ENCODE results near the gene F13B.

The F13B gene

DNA sequence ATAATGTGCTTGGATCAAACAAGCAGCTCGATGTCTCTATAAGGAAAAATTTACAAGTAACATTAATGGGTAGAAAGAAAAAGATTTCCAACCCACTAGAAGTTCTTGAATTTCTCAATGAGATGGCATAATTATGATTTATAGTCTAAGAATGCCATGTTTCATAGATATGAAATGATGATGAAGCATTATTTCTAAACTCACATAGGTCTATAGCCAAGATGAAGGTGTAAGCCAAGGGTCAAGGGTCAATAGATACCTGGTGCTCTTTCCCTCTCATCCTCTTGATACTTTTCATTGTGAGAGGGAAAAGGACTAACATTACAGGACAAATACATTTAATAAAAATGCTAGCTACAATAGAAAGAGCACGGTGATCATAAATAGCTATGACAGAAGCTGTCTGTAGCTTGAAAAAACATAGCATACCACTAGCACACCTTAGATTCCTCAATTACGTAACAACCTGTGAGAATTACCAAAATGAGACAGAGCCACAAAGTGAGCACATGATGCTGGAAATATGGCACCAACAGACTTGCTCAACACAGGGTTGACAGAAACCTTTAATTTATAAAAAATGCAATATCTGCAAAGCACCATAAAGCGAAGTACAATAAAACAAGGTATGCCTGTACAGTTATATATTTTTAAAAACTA lies 26.3 kb upstream of the F13B start:
- TF ChIP-seq, protein P1, sequence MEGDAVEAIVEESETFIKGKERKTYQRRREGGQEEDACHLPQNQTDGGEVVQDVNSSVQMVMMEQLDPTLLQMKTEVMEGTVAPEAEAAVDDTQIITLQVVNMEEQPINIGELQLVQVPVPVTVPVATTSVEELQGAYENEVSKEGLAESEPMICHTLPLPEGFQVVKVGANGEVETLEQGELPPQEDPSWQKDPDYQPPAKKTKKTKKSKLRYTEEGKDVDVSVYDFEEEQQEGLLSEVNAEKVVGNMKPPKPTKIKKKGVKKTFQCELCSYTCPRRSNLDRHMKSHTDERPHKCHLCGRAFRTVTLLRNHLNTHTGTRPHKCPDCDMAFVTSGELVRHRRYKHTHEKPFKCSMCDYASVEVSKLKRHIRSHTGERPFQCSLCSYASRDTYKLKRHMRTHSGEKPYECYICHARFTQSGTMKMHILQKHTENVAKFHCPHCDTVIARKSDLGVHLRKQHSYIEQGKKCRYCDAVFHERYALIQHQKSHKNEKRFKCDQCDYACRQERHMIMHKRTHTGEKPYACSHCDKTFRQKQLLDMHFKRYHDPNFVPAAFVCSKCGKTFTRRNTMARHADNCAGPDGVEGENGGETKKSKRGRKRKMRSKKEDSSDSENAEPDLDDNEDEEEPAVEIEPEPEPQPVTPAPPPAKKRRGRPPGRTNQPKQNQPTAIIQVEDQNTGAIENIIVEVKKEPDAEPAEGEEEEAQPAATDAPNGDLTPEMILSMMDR (IDR thresholded peaks at IDR 0.05; ENCODE audit: low read depth, low read length): no peak
- no peak for TF ChIP-seq EZH2phosphoT487 (IDR thresholded peaks at IDR 0.05; ENCODE audit: low read depth)
- Histone ChIP-seq H3K27me3 (ENCODE audit: low read depth, low read length) (no peaks in the 10 kb centered on the region), H3K4me1 (ENCODE audit: low read length) (peaks cover 7% of the 10 kb centered on the region), H3K9ac (ENCODE audit: low read length) (no peak overlapping the region), H3K27ac (ENCODE audit: low read length) (no peak overlapping the region), H2AFZ (ENCODE audit: low read depth, low read length) (no peak overlapping the region), H3K4me3 (ENCODE audit: low read length) (no peak overlapping the region), H3K79me2 (ENCODE audit: low read length) (no peaks in the 10 kb centered on the region), H3K36me3 (replicated peaks; ENCODE audit: low read depth, low read length) (peaks cover 48% of the 10 kb centered on the region), H3K9me3 (ENCODE audit: insufficient read depth, low read length) (no peaks in the 10 kb centered on the region), H4K20me1 (ENCODE audit: insufficient read depth, low read length) (no peaks in the 10 kb centered on the region), H3K4me2 (ENCODE audit: low read length) (no peak overlapping the region)

DNA sequence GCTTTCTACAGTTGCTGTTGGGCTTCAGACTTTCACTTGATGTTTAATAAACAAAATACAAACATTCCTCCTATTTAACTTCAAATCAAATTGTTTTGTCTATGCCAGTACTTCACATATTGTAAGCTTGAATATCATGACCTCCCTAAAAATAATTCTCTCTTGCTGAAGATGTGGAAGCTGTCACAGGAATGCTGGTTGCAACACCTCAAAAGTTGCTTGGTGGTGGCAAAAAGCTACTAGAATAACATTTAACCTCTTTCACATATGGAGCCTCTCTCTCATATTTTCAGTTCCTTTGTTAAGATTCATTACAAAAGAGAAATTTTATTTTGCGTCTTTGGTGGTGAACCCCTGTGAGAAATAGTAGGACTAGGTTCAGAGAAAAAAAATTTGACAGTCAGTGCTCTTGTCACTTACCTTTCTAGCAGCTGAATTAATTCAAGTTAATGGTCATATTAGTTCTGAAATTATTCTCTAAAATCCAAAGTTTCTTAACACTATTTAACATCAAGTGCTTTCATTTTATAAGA lies 25.5 kb upstream of the F13B start:
- H4K20me1 ChIP-seq (ENCODE audit: insufficient read depth, low read length): no peaks in the 10 kb centered on the region
- no peak overlapping the region for H3K27ac ChIP-seq (ENCODE audit: low read length)
- H2AFZ ChIP-seq (ENCODE audit: low read depth, low read length): no peak overlapping the region
- no peak overlapping the region for H3K4me3 ChIP-seq (ENCODE audit: low read length)
- H3K27me3 ChIP-seq (ENCODE audit: low read depth, low read length): no peaks in the 10 kb centered on the region
- peaks cover 7% of the 10 kb centered on the region for H3K4me1 ChIP-seq (ENCODE audit: low read length)
- H3K36me3 ChIP-seq (replicated peaks; ENCODE audit: low read depth, low read length): peaks cover 56% of the 10 kb centered on the region
- TF ChIP-seq, protein P1 (IDR thresholded peaks at IDR 0.05; ENCODE audit: low read depth, low read length): no peak
- no peak for TF ChIP-seq EZH2phosphoT487 (IDR thresholded peaks at IDR 0.05; ENCODE audit: low read depth)
- H3K9me3 ChIP-seq (ENCODE audit: insufficient read depth, low read length): no peaks in the 10 kb centered on the region
- H3K9ac ChIP-seq (ENCODE audit: low read length): no peak overlapping the region
- H3K4me2 ChIP-seq (ENCODE audit: low read length): no peak overlapping the region
- no peaks in the 10 kb centered on the region for H3K79me2 ChIP-seq (ENCODE audit: low read length)

DNA sequence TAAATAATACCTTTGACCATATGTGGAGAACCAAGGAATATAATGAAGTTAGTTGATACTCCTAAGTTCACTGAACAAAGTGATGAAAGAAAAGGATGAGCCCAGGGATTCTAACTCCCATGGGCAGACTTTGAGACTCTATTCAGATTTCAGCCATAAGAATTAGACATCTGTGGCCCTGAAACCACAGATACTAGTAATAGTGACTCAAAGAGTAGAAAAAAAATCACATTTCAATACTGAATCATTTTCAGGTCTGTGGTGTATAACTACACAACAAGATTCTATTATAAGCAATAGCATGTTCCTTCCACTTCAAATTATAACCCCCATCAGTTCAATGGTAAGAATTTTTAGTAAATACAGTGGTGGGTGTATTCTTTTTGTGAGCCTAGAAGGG lies 16.4 kb upstream of the F13B start:
- H3K4me1 ChIP-seq (ENCODE audit: low read length): no peaks in the 10 kb centered on the region
- no peak overlapping the region for H3K27ac ChIP-seq (ENCODE audit: low read length)
- TF ChIP-seq EZH2phosphoT487 (IDR thresholded peaks at IDR 0.05; ENCODE audit: low read depth): no peak
- TF ChIP-seq, protein P1 (IDR thresholded peaks at IDR 0.05; ENCODE audit: low read depth, low read length): no peak
- H3K9ac ChIP-seq (ENCODE audit: low read length): no peak overlapping the region
- peaks cover 73% of the 10 kb centered on the region for H3K36me3 ChIP-seq (replicated peaks; ENCODE audit: low read depth, low read length)
- no peaks in the 10 kb centered on the region for H3K27me3 ChIP-seq (ENCODE audit: low read depth, low read length)
- H2AFZ ChIP-seq (ENCODE audit: low read depth, low read length): no peak overlapping the region
- no peak overlapping the region for H3K4me3 ChIP-seq (ENCODE audit: low read length)
- H3K4me2 ChIP-seq (ENCODE audit: low read length): no peak overlapping the region
- peaks cover 10% of the 10 kb centered on the region; the same call in 1 of the 2 replicates for H3K9me3 ChIP-seq (ENCODE audit: insufficient read depth, low read length)
- no peaks in the 10 kb centered on the region for H3K79me2 ChIP-seq (ENCODE audit: low read length)
- no peaks in the 10 kb centered on the region for H4K20me1 ChIP-seq (ENCODE audit: insufficient read depth, low read length)

DNA sequence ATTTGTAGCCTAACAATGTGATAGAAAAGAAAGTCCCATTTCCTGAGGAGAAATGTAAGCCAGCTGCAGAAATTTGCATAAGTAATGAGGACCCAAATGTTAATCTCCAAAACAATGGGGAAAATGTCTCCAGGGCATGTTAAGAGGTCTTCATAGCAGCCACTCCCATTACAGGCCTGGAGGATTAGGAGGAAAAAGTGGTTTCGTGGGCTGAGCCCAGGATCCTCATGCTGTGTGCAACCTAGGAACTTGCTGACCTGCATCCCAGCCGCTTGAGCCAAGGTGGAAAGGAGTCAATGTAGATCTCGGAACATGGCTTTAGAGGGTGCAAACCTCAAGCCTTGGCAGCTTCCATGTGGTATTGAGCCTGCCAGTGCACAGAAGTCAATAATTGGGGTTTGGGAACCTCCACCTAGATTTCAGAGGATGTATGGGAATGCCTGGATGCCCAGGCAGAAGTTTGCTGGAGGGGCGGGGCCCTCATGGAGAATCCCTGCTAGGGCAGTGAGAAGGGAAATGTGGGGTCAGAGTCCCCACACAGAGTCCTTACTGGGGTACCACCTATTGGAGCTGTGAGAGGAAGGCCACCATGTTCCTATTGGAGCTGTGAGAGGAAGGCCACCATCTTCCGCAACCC lies 14.2 kb upstream of the F13B start:
- no peaks in the 10 kb centered on the region for H3K4me1 ChIP-seq (ENCODE audit: low read length)
- no peak overlapping the region for H3K4me3 ChIP-seq (ENCODE audit: low read length)
- peaks cover 55% of the 10 kb centered on the region for H3K36me3 ChIP-seq (replicated peaks; ENCODE audit: low read depth, low read length)
- H3K4me2 ChIP-seq (ENCODE audit: low read length): no peak overlapping the region
- no peaks in the 10 kb centered on the region for H3K27me3 ChIP-seq (ENCODE audit: low read depth, low read length)
- H3K9me3 ChIP-seq (ENCODE audit: insufficient read depth, low read length): peaks cover 10% of the 10 kb centered on the region; the same call in 1 of the 2 replicates
- TF ChIP-seq, protein P1 (IDR thresholded peaks at IDR 0.05; ENCODE audit: low read depth, low read length): no peak
- TF ChIP-seq EZH2phosphoT487 (IDR thresholded peaks at IDR 0.05; ENCODE audit: low read depth): no peak
- no peak overlapping the region for H3K27ac ChIP-seq (ENCODE audit: low read length)
- no peaks in the 10 kb centered on the region for H4K20me1 ChIP-seq (ENCODE audit: insufficient read depth, low read length)
- no peak overlapping the region for H2AFZ ChIP-seq (ENCODE audit: low read depth, low read length)
- no peak overlapping the region for H3K9ac ChIP-seq (ENCODE audit: low read length)
- no peaks in the 10 kb centered on the region for H3K79me2 ChIP-seq (ENCODE audit: low read length)
